Parathyroid adenoma (tissue), 2 donors: ENCODE measurements around the gene SLC35G3.
"Not testable (repeated sequence)": the region's sequence is repeated elsewhere in the genome, so short reads cannot be mapped to it uniquely, and the experiment has no call there.

Experiments used
- H2AFZ ChIP-seq: fragments of 300-600 bp; sonication (generic); one replicate; pipeline ENCODE4 v1.7.0; 2017; ENCODE audit warnings: antibody characterized with exemption, mild to moderate bottlenecking
- H3K27ac ChIP-seq: fragments of 300-600 bp; sonication (generic); one replicate; pipeline ENCODE4 v1.7.0; 2017
- H3K27me3 ChIP-seq: fragments of 300-600 bp; sonication (generic); one replicate; pipeline ENCODE4 v1.7.0; 2017; ENCODE audit warnings: low read length; ENCODE audit not compliant: control insufficient read depth, insufficient read depth
- H3K36me3 ChIP-seq: fragments of 300-600 bp; sonication (generic); one replicate; pipeline ENCODE4 v1.7.0; 2017; ENCODE audit warnings: low read length; ENCODE audit not compliant: control insufficient read depth, insufficient read depth
- H3K4me1 ChIP-seq: fragments of 300-600 bp; sonication (generic); one replicate; pipeline ENCODE4 v1.7.0; 2017; ENCODE audit warnings: control low read depth
- H3K4me2 ChIP-seq: fragments of 300-600 bp; sonication (generic); one replicate; pipeline ENCODE4 v1.7.0; 2017; ENCODE audit warnings: low read length
- H3K4me3 ChIP-seq: fragments of 300-600 bp; sonication (generic); one replicate; pipeline ENCODE4 v1.7.0; 2017; ENCODE audit warnings: low read depth, low read length
- H3K79me2 ChIP-seq: fragments of 300-600 bp; sonication (generic); one replicate; pipeline ENCODE4 v1.7.0; 2017; ENCODE audit warnings: control low read depth
- H3K9ac ChIP-seq: fragments of 300-600 bp; sonication (generic); one replicate; pipeline ENCODE4 v1.7.0; 2017; ENCODE audit warnings: mild to moderate bottlenecking
- H3K9me3 ChIP-seq: fragments of 300-600 bp; sonication (generic); one replicate; pipeline ENCODE4 v1.7.0; 2017; ENCODE audit warnings: low read length; ENCODE audit not compliant: control insufficient read depth
- CTCF ChIP-seq: fragments of 300-600 bp; sonication (generic); IDR thresholded peaks from one replicate; pipeline ENCODE4 v1.7.0; 2017; ENCODE audit warnings: antibody characterized with exemption, mild to moderate bottlenecking
- donor health status: primary hyperparathyroidism.

Gene SLC35G3

GRCh38 chr17:35184274-35184673 is 9.9 kb downstream of the SLC35G3 start:
- no peak for TF ChIP-seq CTCF
- Histone ChIP-seq H3K4me3 (no peak overlapping the region), H3K4me2 (no peak overlapping the region), H3K79me2 (no peaks in the 10 kb centered on the region), H3K4me1 (no peaks in the 10 kb centered on the region), H3K27me3 (no peaks in the 10 kb centered on the region), H3K9ac (no peak overlapping the region), H2AFZ (no peak overlapping the region), H3K27ac (no peak overlapping the region), H3K36me3 (no peaks in the 10 kb centered on the region), H3K9me3 (no peaks in the 10 kb centered on the region)

- no peak overlapping the region for H3K4me3 ChIP-seq
- H3K27me3 ChIP-seq = no peaks in the 10 kb centered on the region
- H3K36me3 ChIP-seq = no peaks in the 10 kb centered on the region
- TF ChIP-seq CTCF = no peak
- H3K27ac ChIP-seq = no peak overlapping the region
- no peaks in the 10 kb centered on the region for H3K4me1 ChIP-seq
- no peak overlapping the region for H3K4me2 ChIP-seq
- no peak overlapping the region for H2AFZ ChIP-seq
- no peaks in the 10 kb centered on the region for H3K9me3 ChIP-seq
- H3K9ac ChIP-seq = no peak overlapping the region
- H3K79me2 ChIP-seq = no peaks in the 10 kb centered on the region
Measured at GRCh38 chr17:35183332-35183731, 10.9 kb downstream of the SLC35G3 start.

- H3K27ac ChIP-seq, H3K4me1 ChIP-seq, H3K27me3 ChIP-seq, H3K36me3 ChIP-seq, H3K4me2 ChIP-seq, H3K4me3 ChIP-seq, H3K79me2 ChIP-seq, H3K9me3 ChIP-seq, H3K9ac ChIP-seq, H2AFZ ChIP-seq: not testable (repeated sequence)
Measured at GRCh38 chr17:35179379-35179778, 14.8 kb downstream of the SLC35G3 start.

GRCh38 chr17:35176897-35177296 is 17.3 kb downstream of the SLC35G3 start:
- no peaks in the 10 kb centered on the region for H3K36me3 ChIP-seq

GRCh38 chr17:35175638-35176415 is 18.4 kb downstream of the SLC35G3 start:
- Histone ChIP-seq H3K27me3 (no peaks in the 10 kb centered on the region), H3K4me3 (no peak overlapping the region)
- TF ChIP-seq CTCF = no peak

More at GRCh38 chr17:35176897-35177296, 17.3 kb downstream of the SLC35G3 start:
- no peaks in the 10 kb centered on the region for H3K9me3 ChIP-seq
- no peak overlapping the region for H2AFZ ChIP-seq
- no peaks in the 10 kb centered on the region for H3K4me1 ChIP-seq
- H3K4me3 ChIP-seq = no peak overlapping the region
- no peak overlapping the region for H3K27ac ChIP-seq
- H3K4me2 ChIP-seq = no peak overlapping the region
- no peak for TF ChIP-seq CTCF
- H3K79me2 ChIP-seq = no peaks in the 10 kb centered on the region
- H3K9ac ChIP-seq = no peak overlapping the region
- no peaks in the 10 kb centered on the region for H3K27me3 ChIP-seq

More at GRCh38 chr17:35175638-35176415, 18.4 kb downstream of the SLC35G3 start:
- Histone ChIP-seq H3K9me3 (no peaks in the 10 kb centered on the region), H3K79me2 (no peaks in the 10 kb centered on the region), H3K4me2 (no peak overlapping the region), H3K9ac (no peak overlapping the region), H3K4me1 (no peaks in the 10 kb centered on the region), H3K27ac (no peak overlapping the region), H2AFZ (no peak overlapping the region), H3K36me3 (no peaks in the 10 kb centered on the region)
